Activated CD8-positive, alpha-beta T cell treated with anti-CD3 and anti-CD28 coated beads for 36 hours (primary cell): Measurements from ENCODE around the gene HNRNPM. TPM values are rescaled to one million over a fixed set of nuclear protein-coding genes. Genes with fewer than 3 reads are reported as not detected.

ENCODE experiments used
- ATAC-seq: fragments of 200-7000 bp; cut with Tn5 transposase; one replicate; pipeline ENCODE4 v1.10.0; 2021; ENCODE audit warnings: mild to moderate bottlenecking, moderate library complexity
- CTCF ChIA-PET: fragments of 350-600 bp; sonication (Branson Sonifier 250); formaldehyde crosslinking; loops from one replicate; lab custom pipeline; 2021; ENCODE audit warnings: antibody characterized with exemption; lab: Charles Lee
- POLR2A ChIA-PET: fragments of 350-600 bp; sonication (Branson Sonifier 250); formaldehyde crosslinking; loops from one replicate; lab custom pipeline; 2021; ENCODE audit warnings: antibody characterized with exemption; lab: Charles Lee
- DNase-seq: peaks from one replicate; pipeline ENCODE4 v3.0.0-alpha.2; 2020
- H3K27ac Mint-ChIP-seq: one replicate; pipeline ENCODE4 v1.8.0; 2021; ENCODE audit warnings: mild to moderate bottlenecking, mixed read lengths
- H3K27me3 Mint-ChIP-seq: one replicate; pipeline ENCODE4 v1.8.0; 2021; ENCODE audit warnings: mixed read lengths
- H3K36me3 Mint-ChIP-seq: one replicate; pipeline ENCODE4 v1.8.0; 2021; ENCODE audit warnings: low read depth, mixed read lengths
- H3K4me1 Mint-ChIP-seq: one replicate; pipeline ENCODE4 v1.8.0; 2021; ENCODE audit warnings: low read depth, mixed read lengths
- H3K4me3 Mint-ChIP-seq: one replicate; pipeline ENCODE4 v1.8.0; 2021; ENCODE audit warnings: mild to moderate bottlenecking, moderate library complexity, mixed read lengths
- H3K9me3 Mint-ChIP-seq: one replicate; pipeline ENCODE4 v1.8.0; 2021; ENCODE audit warnings: mixed read lengths
- intact Hi-C: fragments of 100-400 bp; cut with micrococcal nuclease; formaldehyde crosslinking; loops from one replicate; pipeline ENCODE4 v1.10.0; 2022
- total RNA-seq, 2 experiments: library from RNA; stranded (reverse); gene quantifications; one replicate each; pipeline ENCODE4 v1.2.3, GENCODE V29; 2021
- TF ChIP-seq, protein P1 (sequence below): fragments of 200-600 bp; IDR thresholded peaks from one replicate; pipeline ENCODE4 v1.8.0; 2022; ENCODE audit warnings: antibody characterized with exemption, mild to moderate bottlenecking

HNRNPM gene
- total RNA-seq, 2 experiments from 2014 or later: 242 to 254 TPM

DNA sequence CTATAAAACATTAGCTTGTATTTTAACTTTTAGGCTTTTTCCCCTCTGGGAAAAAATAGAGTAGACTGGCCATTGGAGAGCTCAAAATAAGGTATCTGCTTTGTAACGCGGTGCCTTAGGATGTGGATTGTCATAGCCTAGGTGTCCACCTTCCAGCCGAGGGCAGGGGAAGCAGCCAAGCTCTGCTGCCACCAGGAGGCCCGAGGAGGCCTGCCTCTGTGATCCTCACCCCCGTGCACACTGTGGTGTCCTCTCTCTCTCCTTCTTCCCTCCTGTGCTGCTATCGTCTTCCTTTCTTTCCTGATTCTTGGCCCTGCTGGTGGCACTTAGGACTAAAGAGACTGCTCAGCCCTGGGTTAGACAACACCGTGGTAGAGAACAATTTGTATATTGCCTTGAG is 11.3 kb downstream of the HNRNPM start:
- Mint-ChIP-seq H3K4me3 (no peak overlapping the region), H3K4me1 (peaks cover 91% of the 10 kb centered on the region), H3K36me3 (peaks cover 60% of the 10 kb centered on the region), H3K27me3 (no peaks in the 10 kb centered on the region), H3K9me3 (no peaks in the 10 kb centered on the region), H3K27ac (peak overlapping the region; percentile 52)
- intact Hi-C loops: no loop called here
- TF ChIP-seq, protein P1, sequence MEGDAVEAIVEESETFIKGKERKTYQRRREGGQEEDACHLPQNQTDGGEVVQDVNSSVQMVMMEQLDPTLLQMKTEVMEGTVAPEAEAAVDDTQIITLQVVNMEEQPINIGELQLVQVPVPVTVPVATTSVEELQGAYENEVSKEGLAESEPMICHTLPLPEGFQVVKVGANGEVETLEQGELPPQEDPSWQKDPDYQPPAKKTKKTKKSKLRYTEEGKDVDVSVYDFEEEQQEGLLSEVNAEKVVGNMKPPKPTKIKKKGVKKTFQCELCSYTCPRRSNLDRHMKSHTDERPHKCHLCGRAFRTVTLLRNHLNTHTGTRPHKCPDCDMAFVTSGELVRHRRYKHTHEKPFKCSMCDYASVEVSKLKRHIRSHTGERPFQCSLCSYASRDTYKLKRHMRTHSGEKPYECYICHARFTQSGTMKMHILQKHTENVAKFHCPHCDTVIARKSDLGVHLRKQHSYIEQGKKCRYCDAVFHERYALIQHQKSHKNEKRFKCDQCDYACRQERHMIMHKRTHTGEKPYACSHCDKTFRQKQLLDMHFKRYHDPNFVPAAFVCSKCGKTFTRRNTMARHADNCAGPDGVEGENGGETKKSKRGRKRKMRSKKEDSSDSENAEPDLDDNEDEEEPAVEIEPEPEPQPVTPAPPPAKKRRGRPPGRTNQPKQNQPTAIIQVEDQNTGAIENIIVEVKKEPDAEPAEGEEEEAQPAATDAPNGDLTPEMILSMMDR: peak; percentile 16
- CTCF ChIA-PET: interaction anchor here (1.0 to 3.3 kb wide), 3 partner anchors 10 to 43 kb away, joined by 3 to 12 read pairs (median 5); partner anchors contain the start of gene MARCHF2
- POLR2A ChIA-PET: interaction anchor here (1.0 to 3.5 kb wide), 2 partner anchors 10 to 85 kb away, joined by 3 to 12 read pairs; no protein-coding TSS in a partner anchor
- no peak for ATAC-seq
- no peak for DNase-seq

DNA sequence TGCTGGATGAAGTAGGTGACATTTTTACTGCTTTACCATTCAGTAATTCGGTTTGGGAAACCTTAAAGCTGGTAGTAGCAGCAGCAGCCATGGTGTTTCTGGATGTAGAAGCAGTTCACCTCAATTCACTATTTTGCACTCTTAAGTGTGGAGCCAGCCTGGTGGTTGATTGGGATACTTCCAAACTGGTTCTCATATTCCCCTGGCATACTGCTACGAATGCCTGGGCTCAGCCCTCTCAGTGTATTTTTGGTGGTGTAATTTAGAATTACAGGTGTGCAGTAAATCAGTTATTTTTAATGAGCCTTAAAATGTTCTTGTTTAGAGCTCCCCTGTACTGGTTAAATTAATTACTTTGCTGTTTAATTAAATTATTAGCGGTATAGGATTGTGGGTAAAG is 12.4 kb downstream of the HNRNPM start:
- H3K27me3 Mint-ChIP-seq: no peaks in the 10 kb centered on the region
- H3K9me3 Mint-ChIP-seq: no peaks in the 10 kb centered on the region
- ATAC-seq: no peak
- ChIA-PET CTCF (interaction anchor here (1.5 to 3.3 kb wide), 2 partner anchors 11 to 45 kb away, joined by 5 to 12 read pairs; partner anchors contain the start of gene MARCHF2), POLR2A (interaction anchor here (0.5 to 3.5 kb wide), 4 partner anchors 11 to 38 kb away, joined by 3 to 12 read pairs (median 4); partner anchors contain the start of gene HNRNPM)
- H3K4me1 Mint-ChIP-seq: peaks cover 86% of the 10 kb centered on the region
- TF ChIP-seq, protein P1: no peak
- intact Hi-C loops: no loop called here
- DNase-seq: no peak
- no peak overlapping the region for H3K27ac Mint-ChIP-seq
- no peak overlapping the region for H3K4me3 Mint-ChIP-seq
- peaks cover 56% of the 10 kb centered on the region for H3K36me3 Mint-ChIP-seq

DNA sequence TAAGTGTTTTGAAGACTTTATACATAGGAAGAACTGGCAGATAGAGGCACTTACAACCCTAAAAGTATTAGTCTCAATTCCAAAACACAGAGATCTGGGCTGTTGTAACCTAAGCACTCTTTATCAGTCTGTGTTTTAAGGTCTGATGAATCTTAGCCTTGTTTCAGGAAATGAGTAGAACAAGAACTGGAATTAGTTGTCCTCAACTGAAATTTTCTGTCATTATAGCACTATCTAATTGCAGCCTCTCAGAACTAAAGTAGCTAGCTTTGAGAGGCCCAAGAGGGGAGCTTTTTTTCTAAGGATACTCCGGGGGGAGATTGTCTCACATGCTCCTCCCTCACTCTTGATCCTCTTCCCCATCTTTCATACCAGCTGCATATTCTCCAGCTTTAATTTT is 13.1 kb downstream of the HNRNPM start:
- CTCF ChIA-PET: interaction anchor here (1.5 to 3.3 kb wide), 2 partner anchors 11 to 45 kb away, joined by 5 to 12 read pairs; partner anchors contain the start of gene MARCHF2
- Mint-ChIP-seq H3K36me3 (peaks cover 55% of the 10 kb centered on the region), H3K27ac (no peak overlapping the region), H3K9me3 (no peaks in the 10 kb centered on the region), H3K4me1 (peaks cover 81% of the 10 kb centered on the region), H3K27me3 (no peaks in the 10 kb centered on the region), H3K4me3 (no peak overlapping the region)
- DNase-seq: no peak
- TF ChIP-seq, protein P1: no peak
- ATAC-seq: no peak
- POLR2A ChIA-PET: interaction anchor here (0.9 to 3.5 kb wide), 3 partner anchors 12 to 15 kb away, joined by 3 to 12 read pairs (median 5); partner anchors contain the start of gene HNRNPM
- intact Hi-C loops: no loop called here

DNA sequence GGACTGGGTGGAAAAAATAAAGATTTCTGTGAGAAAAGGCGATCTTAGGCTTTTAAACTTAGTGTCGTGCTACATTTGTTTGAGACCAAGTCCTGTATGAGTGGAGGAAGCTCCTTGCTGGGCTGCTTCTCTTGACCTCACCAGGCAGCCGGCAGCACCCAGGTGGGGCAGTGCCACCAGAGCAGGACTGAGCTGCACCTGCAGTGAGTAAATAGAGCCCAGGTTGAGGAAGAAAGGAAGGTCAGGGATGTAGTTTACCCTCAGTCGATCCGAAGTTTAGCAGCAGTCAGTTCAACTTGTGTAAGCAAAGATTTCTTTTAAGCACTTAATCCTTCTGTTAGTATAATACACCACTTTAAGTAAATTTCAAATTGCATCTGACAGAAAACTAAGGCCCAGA is 13.6 kb downstream of the HNRNPM start:
- Mint-ChIP-seq H3K27ac (peak overlapping the region; percentile 43), H3K4me3 (no peak overlapping the region), H3K4me1 (peaks cover 79% of the 10 kb centered on the region), H3K9me3 (no peaks in the 10 kb centered on the region), H3K27me3 (no peaks in the 10 kb centered on the region), H3K36me3 (peaks cover 57% of the 10 kb centered on the region)
- TF ChIP-seq, protein P1: no peak
- ChIA-PET POLR2A (interaction anchor here (0.6 to 3.5 kb wide), 3 partner anchors 12 to 155 kb away, joined by 3 to 12 read pairs (median 3); no protein-coding TSS in a partner anchor), CTCF (interaction anchor here (1.5 to 3.3 kb wide), 2 partner anchors 12 to 46 kb away, joined by 5 to 12 read pairs; partner anchors contain the start of gene MARCHF2)
- intact Hi-C loops: no loop called here
- DNase-seq (no peak), ATAC-seq (no peak)

DNA sequence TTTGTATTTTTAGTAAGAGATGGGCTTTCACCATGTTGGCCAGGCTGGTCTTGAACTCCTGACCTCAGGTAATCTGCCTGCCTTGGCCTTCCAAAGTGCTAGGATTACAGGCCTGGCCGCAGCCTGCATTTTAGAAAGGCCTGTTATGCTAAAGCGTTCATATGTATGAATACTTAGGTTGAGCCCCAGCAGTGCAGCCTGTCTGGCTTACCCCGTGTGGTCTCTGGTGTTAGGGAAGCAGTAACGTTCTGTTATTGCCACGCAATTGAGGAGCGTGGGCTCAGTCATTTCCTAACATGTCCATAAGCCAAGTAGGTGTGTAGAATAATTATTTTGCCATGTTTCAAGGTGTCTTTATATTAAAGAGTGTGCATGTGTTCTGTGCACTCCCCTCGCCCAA is 14.3 kb downstream of the HNRNPM start:
- Mint-ChIP-seq H3K27ac (no peak overlapping the region), H3K4me1 (peaks cover 72% of the 10 kb centered on the region), H3K27me3 (no peaks in the 10 kb centered on the region), H3K4me3 (no peak overlapping the region), H3K9me3 (no peaks in the 10 kb centered on the region), H3K36me3 (peaks cover 60% of the 10 kb centered on the region)
- TF ChIP-seq, protein P1: no peak
- POLR2A ChIA-PET: no interaction called here
- CTCF ChIA-PET: interaction anchor here (1.3 kb wide), 1 partner anchor 105 kb away, joined by 3 read pairs; no protein-coding TSS in a partner anchor
- no peak for ATAC-seq
- intact Hi-C loops: no loop called here
- no peak for DNase-seq
